22Rv1 (cell line): ENCODE measurements around the gene TRPV2.

Experiments used
- ZFX ChIP-seq: fragments of 450-650 bp; IDR thresholded peaks from 2 replicates; pipeline ENCODE4 v1.6.1; 2017; ENCODE audit warnings: antibody characterized with exemption, borderline replicate concordance
- TF ChIP-seq, protein P1 (sequence below): fragments of 450-650 bp; IDR thresholded peaks from 2 replicates; pipeline ENCODE4 v1.5.1; 2017; ENCODE audit warnings: mild to moderate bottlenecking

- TF ChIP-seq, protein P1, sequence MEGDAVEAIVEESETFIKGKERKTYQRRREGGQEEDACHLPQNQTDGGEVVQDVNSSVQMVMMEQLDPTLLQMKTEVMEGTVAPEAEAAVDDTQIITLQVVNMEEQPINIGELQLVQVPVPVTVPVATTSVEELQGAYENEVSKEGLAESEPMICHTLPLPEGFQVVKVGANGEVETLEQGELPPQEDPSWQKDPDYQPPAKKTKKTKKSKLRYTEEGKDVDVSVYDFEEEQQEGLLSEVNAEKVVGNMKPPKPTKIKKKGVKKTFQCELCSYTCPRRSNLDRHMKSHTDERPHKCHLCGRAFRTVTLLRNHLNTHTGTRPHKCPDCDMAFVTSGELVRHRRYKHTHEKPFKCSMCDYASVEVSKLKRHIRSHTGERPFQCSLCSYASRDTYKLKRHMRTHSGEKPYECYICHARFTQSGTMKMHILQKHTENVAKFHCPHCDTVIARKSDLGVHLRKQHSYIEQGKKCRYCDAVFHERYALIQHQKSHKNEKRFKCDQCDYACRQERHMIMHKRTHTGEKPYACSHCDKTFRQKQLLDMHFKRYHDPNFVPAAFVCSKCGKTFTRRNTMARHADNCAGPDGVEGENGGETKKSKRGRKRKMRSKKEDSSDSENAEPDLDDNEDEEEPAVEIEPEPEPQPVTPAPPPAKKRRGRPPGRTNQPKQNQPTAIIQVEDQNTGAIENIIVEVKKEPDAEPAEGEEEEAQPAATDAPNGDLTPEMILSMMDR = no peak
- no peak for TF ChIP-seq ZFX
These were observed 15.3 kb downstream of the TRPV2 start for GRCh38 chr17:16430650-16431049.
